ENCODE measurements around the gene WDR47.

The WDR47 gene

GRCh38 chr1:109050228-109050995 is 8.5 kb upstream of the WDR47 start:
- no peak for TF ChIP-seq CTCF (IDR thresholded peaks at IDR 0.05; ENCODE audit: insufficient read depth, missing control alignments)
- no peak for FAIRE-seq
- no peak for DNase-seq (ENCODE audit: insufficient read length, low spot score)

GRCh38 chr1:109048335-109048734 is 6.4 kb upstream of the WDR47 start:
- no peak for TF ChIP-seq CTCF (IDR thresholded peaks at IDR 0.05; ENCODE audit: insufficient read depth, missing control alignments)
- no peak for DNase-seq (ENCODE audit: insufficient read length, low spot score)
- no peak for FAIRE-seq

- no peak for FAIRE-seq
These were observed 5.4 kb upstream of the WDR47 start for GRCh38 chr1:109047339-109047738.

GRCh38 chr1:109046671-109047070 is 4.8 kb upstream of the WDR47 start:
- DNase-seq (ENCODE audit: insufficient read length, low spot score) (no peak), FAIRE-seq (no peak)
- TF ChIP-seq CTCF (IDR thresholded peaks at IDR 0.05; ENCODE audit: insufficient read depth, missing control alignments), result no peak

More at GRCh38 chr1:109047339-109047738, 5.4 kb upstream of the WDR47 start:
- no peak for TF ChIP-seq CTCF (IDR thresholded peaks at IDR 0.05; ENCODE audit: insufficient read depth, missing control alignments)
- DNase-seq (ENCODE audit: insufficient read length, low spot score), result no peak

- FAIRE-seq (no peak), DNase-seq (ENCODE audit: insufficient read length, low spot score) (no peak)
- TF ChIP-seq CTCF (IDR thresholded peaks at IDR 0.05; ENCODE audit: insufficient read depth, missing control alignments), result no peak
These were observed 3.7 kb upstream of the WDR47 start for GRCh38 chr1:109045595-109045994.

GRCh38 chr1:109040989-109041620 is 797 bp downstream of the WDR47 start:
- no peak for FAIRE-seq
- TF ChIP-seq CTCF (IDR thresholded peaks at IDR 0.05; ENCODE audit: insufficient read depth, missing control alignments), result no peak
- DNase-seq (ENCODE audit: insufficient read length, low spot score), result no peak

- FAIRE-seq, result no peak
- no peak for TF ChIP-seq CTCF (IDR thresholded peaks at IDR 0.05; ENCODE audit: insufficient read depth, missing control alignments)
- no peak for DNase-seq (ENCODE audit: insufficient read length, low spot score)
These were observed 1.3 kb downstream of the WDR47 start for GRCh38 chr1:109040627-109040988.

Data from D721Med (cell line).